GM12878 (cell line): ENCODE measurements around the gene NFKB2. TPM values are rescaled to one million over a fixed set of nuclear protein-coding genes. Genes with fewer than 3 reads are reported as not detected.
A peak's percentile ranks its signal among the peaks of the same experiment; 100 is the strongest.

Experiments
- BACH1 ChIP-seq: fragments of 450-650 bp; IDR thresholded peaks from 2 replicates; pipeline ENCODE4 v1.6.1; 2017; ENCODE audit warnings: mild to moderate bottlenecking, borderline replicate concordance
- BCL3 ChIP-seq: IDR thresholded peaks from 2 replicates; pipeline ENCODE4 v1.6.1; 2011; ENCODE audit warnings: borderline replicate concordance, low read depth, mild to moderate bottlenecking, moderate library complexity, low read length; ENCODE audit not compliant: insufficient read depth, poor library complexity, severe bottlenecking
- CHD1 ChIP-seq: IDR thresholded peaks from 2 replicates; pipeline ENCODE4 v1.6.1; 2012; ENCODE audit warnings: low read depth, low read length, improper control_type of control experiment
- CHD2 ChIP-seq: IDR thresholded peaks from 2 replicates; pipeline ENCODE4 v1.6.1; 2011; ENCODE audit warnings: low read depth, low read length, improper control_type of control experiment, borderline replicate concordance
- CREB1 ChIP-seq: IDR thresholded peaks from 2 replicates; pipeline ENCODE4 v1.6.1; 2012; ENCODE audit warnings: low read depth, mild to moderate bottlenecking, inconsistent platforms
- CREM ChIP-seq: IDR thresholded peaks from 2 replicates; pipeline ENCODE4 v1.6.1; 2014; ENCODE audit warnings: antibody characterized with exemption, low read depth
- E2F4 ChIP-seq: IDR thresholded peaks from 2 replicates; pipeline ENCODE4 v1.6.1; 2012; ENCODE audit warnings: low read depth, low read length, improper control_type of control experiment
- EED ChIP-seq: sonication (generic); IDR thresholded peaks from 2 replicates; pipeline ENCODE4 v1.6.1; 2016; ENCODE audit warnings: antibody characterized with exemption, low read depth
- EGR1 ChIP-seq, 2 experiments: IDR thresholded peaks; 1 replicate in 1 of 2; 2 replicates in 1 of 2; pipeline ENCODE4 v1.6.1; 2011 to 2012; ENCODE audit warnings: low read depth in 2 of 2, low read length in 2 of 2, borderline replicate concordance in 1 of 2, mild to moderate bottlenecking in 1 of 2, moderate library complexity in 1 of 2
- HDAC6 ChIP-seq: fragments of 200-600 bp; sonication (generic); IDR thresholded peaks from one replicate; pipeline ENCODE4 v1.8.0; 2017; ENCODE audit warnings: antibody characterized with exemption; ENCODE audit not compliant: unreplicated experiment
- JUNB ChIP-seq: IDR thresholded peaks from 2 replicates; pipeline ENCODE4 v1.6.1; 2016; ENCODE audit warnings: antibody characterized with exemption, mild to moderate bottlenecking
- JUND ChIP-seq: IDR thresholded peaks from 2 replicates; pipeline ENCODE4 v1.6.1; 2012; ENCODE audit warnings: low read depth, mild to moderate bottlenecking, low read length, improper control_type of control experiment, moderate library complexity
- MEF2A ChIP-seq: IDR thresholded peaks from 2 replicates; pipeline ENCODE4 v1.6.1; 2011; ENCODE audit warnings: low read depth, mild to moderate bottlenecking, low read length, moderate library complexity; ENCODE audit not compliant: insufficient read depth
- NR2C2 ChIP-seq: IDR thresholded peaks from 2 replicates; pipeline ENCODE4 v1.6.1; 2011; ENCODE audit warnings: borderline replicate concordance, low read depth; ENCODE audit not compliant: control insufficient read depth, insufficient read length
- NR2F1 ChIP-seq: fragments of 450-650 bp; conservative IDR thresholded peaks from 2 replicates; pipeline ENCODE4 v1.6.1; 2017; ENCODE audit warnings: mild to moderate bottlenecking
- POLR2AphosphoS5 ChIP-seq: IDR thresholded peaks from 2 replicates; pipeline ENCODE4 v1.6.1; 2011; ENCODE audit warnings: mild to moderate bottlenecking, low read length, inconsistent platforms
- PRDM15 ChIP-seq: fragments of 450-650 bp; formaldehyde crosslinking; IDR thresholded peaks from 2 replicates; pipeline ENCODE4 v1.4.0; 2020; ENCODE audit warnings: mild to moderate bottlenecking, moderate library complexity
- RB1 ChIP-seq: fragments of 450-650 bp; formaldehyde crosslinking; IDR thresholded peaks from 2 replicates; pipeline ENCODE4 v1.6.1; 2017; ENCODE audit warnings: mild to moderate bottlenecking, borderline replicate concordance
- SMAD1 ChIP-seq: fragments of 450-650 bp; IDR thresholded peaks from 2 replicates; pipeline ENCODE4 v1.6.1; 2018; ENCODE audit warnings: mild to moderate bottlenecking, low read depth; ENCODE audit not compliant: partially characterized antibody
- SPI1 ChIP-seq: IDR thresholded peaks from 2 replicates; pipeline ENCODE4 v1.6.1; 2011; ENCODE audit warnings: low read depth, mild to moderate bottlenecking, low read length, moderate library complexity, borderline replicate concordance; ENCODE audit not compliant: insufficient read depth
- WRNIP1 ChIP-seq: IDR thresholded peaks from 2 replicates; pipeline ENCODE4 v1.6.1; 2011; ENCODE audit warnings: low read depth, low read length, improper control_type of control experiment, borderline replicate concordance
- ZBED1 ChIP-seq: IDR thresholded peaks from 2 replicates; pipeline ENCODE4 v1.6.1; 2016; ENCODE audit warnings: borderline replicate concordance
- ZNF24 ChIP-seq: fragments of 450-650 bp; IDR thresholded peaks from 2 replicates; pipeline ENCODE4 v1.6.1; 2017; ENCODE audit warnings: antibody characterized with exemption, mild to moderate bottlenecking
- ZNF622 ChIP-seq: fragments of 450-650 bp; IDR thresholded peaks from 2 replicates; pipeline ENCODE4 v1.6.1; 2017; ENCODE audit warnings: mild to moderate bottlenecking, inconsistent platforms
- ZSCAN29 ChIP-seq: fragments of 450-650 bp; IDR thresholded peaks from 2 replicates; pipeline ENCODE4 v1.6.1; 2017; ENCODE audit warnings: mild to moderate bottlenecking, moderate library complexity
- polyA plus RNA-seq, 11 experiments: library from polyadenylated mRNA; depleted of rRNA in 4 of 11; unstranded in 6 of 11; stranded (reverse) in 5 of 11; fragments of >200 nt; fragmentation: Nextera tagmentation in 4 of 11; fragmentation: Illumina TruSeq in 1 of 11; extraction: Ambion mirVana in 4 of 11; extraction: Trizol in 1 of 11; gene quantifications; 1 replicate in 1 of 11; 2 replicates in 10 of 11; pipeline versions ENCODE4 v1.2.1 to v1.2.3, GENCODE V29; 2011 to 2016; ENCODE audit warnings: inconsistent platforms in 2 of 11, missing spikeins in 2 of 11, low read depth in 1 of 11
- total RNA-seq, 4 experiments: library from RNA; depleted of rRNA in 3 of 4; stranded (reverse); fragments of >200 nt in 3 of 4; fragmentation: Illumina TruSeq in 1 of 4; extraction: Trizol in 1 of 4; gene quantifications; 2 replicates each; pipeline versions ENCODE4 v1.2.1 to v1.2.3, GENCODE V29; 2013 to 2021

NFKB2 gene
- total and polyA plus RNA-seq, 10 of the 15 experiments (the other 5 are each of a cell fraction or from before 2014, with no cell fraction given) = 0.56 to 144 (median 49.4) TPM

GRCh38 chr10:102432162-102432950, 36.9 kb downstream of the NFKB2 start, which contains the start of gene CUEDC2 (continued):
- TF ChIP-seq E2F4 (no peak), ZNF622 (no peak), CREM (peak; percentile 89), NR2C2 (no peak), MEF2A (peak; percentile 56; the same call in 1 of the 2 replicates), NR2F1 (no peak), WRNIP1 (peak; percentile 60; the same call in 1 of the 2 replicates), BACH1 (no peak; the same call in 1 of the 2 replicates), BCL3 (no peak), CREB1 (peak; percentile 91), PRDM15 (CRISPR knock-in tag) (no peak), ZNF24 (peak; percentile 52; the same call in 1 of the 2 replicates), POLR2AphosphoS5 (peak; percentile 81; the same call in 1 of the 2 replicates), SMAD1 (no peak), EED (no peak), ZBED1 (no peak), RB1 (no peak), CHD2 (peak; percentile 63; the same call in 1 of the 2 replicates), JUND (no peak), JUNB (no peak), SPI1 (0 out of 2 replicates have a peak, but pooled peaks have one; percentile 23), ZSCAN29 (no peak), HDAC6 (no peak), CHD1 (no peak), EGR1 (IDR thresholded peaks at IDR 0.05; ENCODE audit: borderline replicate concordance in 1 of 2, low read depth in 2 of 2, low read length in 2 of 2) (peak in 1 of 2 experiments; percentile 40; a peak in 2 of 3 replicates)
